Bladder microvascular endothelial cell (primary cell): ENCODE results near the gene AQP11. TPM values are rescaled to one million over a fixed set of nuclear protein-coding genes. Genes with fewer than 3 reads are reported as not detected.

Experiments used
- total RNA-seq: library from RNA; depleted of rRNA; stranded (reverse); fragments of >200 nt; gene quantifications from 2 replicates; pipeline ENCODE4 v1.2.3, GENCODE V29; 2014

The AQP11 gene
- 0.16 and 0.31 TPM in 2 replicates for total RNA-seq

GRCh38 chr11:77589521-77590193, at the start of gene AQP11:
TSS of gene AQP11 (plus strand) at chr11:77589953. CDS start at chr11:77589993, 40 bp downstream.

GRCh38 chr11:77637345-77638165, 47.8 kb downstream of the AQP11 start, which contains the start of gene CLNS1A:
TSS of gene CLNS1A (minus strand) at chr11:77637794. CDS start at chr11:77637714, 80 bp downstream.

Other genes with a start within 250 kb of the AQP11 start
- gene PAK1, start 115.9 kb upstream of the AQP11 start, total RNA-seq, result 0.49 and 0.57 TPM in 2 replicates
- gene CLNS1A, start 47.8 kb downstream of the AQP11 start, total RNA-seq, result 96.0 and 181 TPM in 2 replicates
- 25.3 and 44.7 TPM in 2 replicates for gene RSF1, start 230.8 kb downstream of the AQP11 start, total RNA-seq
- gene AAMDC, start 231.2 kb downstream of the AQP11 start, total RNA-seq, result 48.3 and 62.5 TPM in 2 replicates